Thymus (tissue), 11 donors: ENCODE results near the gene ROR1. TPM values are rescaled to one million over a fixed set of nuclear protein-coding genes. Genes with fewer than 3 reads are reported as not detected.

Experiments
- DNase-seq, 9 donors: peaks; one replicate each; pipeline ENCODE4 v3.0.0-alpha.2; 2013; ENCODE audit warnings: low spot score in 9 of 9, low read depth in 6 of 9, missing footprints in 1 of 9
- H3K27ac ChIP-seq, 2 donors: one replicate each; pipeline ENCODE4 v1.5.1; 2013; ENCODE audit warnings: control low read depth in 1 of 2, low read depth in 1 of 2, low read length in 1 of 2, mild to moderate bottlenecking in 1 of 2, moderate library complexity in 1 of 2
- H3K27me3 ChIP-seq, 2 donors: one replicate each; pipeline ENCODE4 v1.5.1; 2013; ENCODE audit warnings: low read length in 1 of 2; ENCODE audit not compliant: control insufficient read depth in 2 of 2, insufficient read depth in 1 of 2
- H3K36me3 ChIP-seq, 2 donors: one replicate each; pipeline ENCODE4 v1.5.1; 2013; ENCODE audit warnings: low read length in 1 of 2, mild to moderate bottlenecking in 1 of 2, moderate library complexity in 1 of 2; ENCODE audit not compliant: control insufficient read depth in 2 of 2, insufficient read depth in 2 of 2
- H3K4me1 ChIP-seq, 2 donors: one replicate each; pipeline ENCODE4 v1.5.1; 2013; ENCODE audit warnings: low read length in 2 of 2; ENCODE audit not compliant: control insufficient read depth in 2 of 2, insufficient read depth in 2 of 2
- H3K4me3 ChIP-seq, 2 donors: one replicate each; pipeline ENCODE4 v1.5.1; 2013; ENCODE audit warnings: low read length in 2 of 2, control low read depth in 1 of 2, mild to moderate bottlenecking in 1 of 2
- H3K9me3 ChIP-seq, 2 donors: one replicate each; pipeline ENCODE4 v1.5.1; 2013; ENCODE audit warnings: low read length in 1 of 2, mild to moderate bottlenecking in 1 of 2; ENCODE audit not compliant: control insufficient read depth in 2 of 2, insufficient read depth in 1 of 2
- WGBS: extraction: QIAGEN DNeasy Blood & Tissue Kit; methylation state at CpG from one replicate; pipeline ENCODE4 v1.1.7; 2013; 5-methylcytosine and 5-hydroxymethylcytosine counted together
- polyA plus RNA-seq: library from polyadenylated mRNA; stranded (reverse); fragments of 200-250 nt; gene quantifications from one replicate; pipeline ENCODE4 v1.2.3, GENCODE V29; 2013
- total RNA-seq: library from RNA; stranded (reverse); fragments of 120-200 nt; gene quantifications from one replicate; pipeline ENCODE4 v1.2.4, GENCODE V29; 2013
- donor health status: healthy.

The ROR1 gene
- total and polyA plus RNA-seq, 2 donors = 1.5 to 5.2 TPM

GRCh38 chr1:63874278-63874880 lies 100.6 kb downstream of the ROR1 start:
- H3K9me3 ChIP-seq = no peaks in the 10 kb centered on the region
- H3K36me3 ChIP-seq = no peaks in the 10 kb centered on the region
- no peaks in the 10 kb centered on the region for H3K27me3 ChIP-seq
- H3K27ac ChIP-seq = no peak overlapping the region
- no peak for DNase-seq
- 91% methylated on average over 1 of the region's 1 CpG for WGBS
- no peak overlapping the region for H3K4me3 ChIP-seq
- H3K4me1 ChIP-seq = no peaks in the 10 kb centered on the region

- Histone ChIP-seq H3K4me3 (no peak overlapping the region), H3K27ac (no peak overlapping the region), H3K36me3 (no peaks in the 10 kb centered on the region), H3K27me3 (no peaks in the 10 kb centered on the region), H3K4me1 (no peaks in the 10 kb centered on the region), H3K9me3 (no peaks in the 10 kb centered on the region)
- no peak for DNase-seq
Observed at GRCh38 chr1:63875636-63876035, 101.8 kb downstream of the ROR1 start.

- WGBS = 85% methylated on average over 8 of the region's 8 CpGs
Observed at GRCh38 chr1:63877021-63877767, 103.4 kb downstream of the ROR1 start.

GRCh38 chr1:63877816-63878215 lies 104.0 kb downstream of the ROR1 start:
- DNase-seq = no peak
- H3K27me3 ChIP-seq = no peaks in the 10 kb centered on the region
- no peaks in the 10 kb centered on the region for H3K4me1 ChIP-seq
- WGBS = 99% methylated on average over 3 of the region's 3 CpGs
- no peaks in the 10 kb centered on the region for H3K36me3 ChIP-seq
- H3K4me3 ChIP-seq = no peak overlapping the region
- H3K27ac ChIP-seq = no peak overlapping the region
- no peaks in the 10 kb centered on the region for H3K9me3 ChIP-seq

More at GRCh38 chr1:63877021-63877767, 103.4 kb downstream of the ROR1 start:
- no peaks in the 10 kb centered on the region for H3K27me3 ChIP-seq
- H3K9me3 ChIP-seq = no peaks in the 10 kb centered on the region
- H3K4me3 ChIP-seq = no peak overlapping the region
- no peak for DNase-seq
- no peak overlapping the region for H3K27ac ChIP-seq
- no peaks in the 10 kb centered on the region for H3K4me1 ChIP-seq
- H3K36me3 ChIP-seq = no peaks in the 10 kb centered on the region

GRCh38 chr1:63878932-63879331 lies 105.1 kb downstream of the ROR1 start:
- H3K36me3 ChIP-seq = no peaks in the 10 kb centered on the region
- H3K4me3 ChIP-seq = no peak overlapping the region
- no peaks in the 10 kb centered on the region for H3K4me1 ChIP-seq
- no peaks in the 10 kb centered on the region for H3K9me3 ChIP-seq
- no peaks in the 10 kb centered on the region for H3K27me3 ChIP-seq
- 53% methylated on average over 1 of the region's 1 CpG for WGBS
- no peak overlapping the region for H3K27ac ChIP-seq
- DNase-seq = no peak

GRCh38 chr1:63880958-63881576 lies 107.2 kb downstream of the ROR1 start:
- H3K27me3 ChIP-seq = no peaks in the 10 kb centered on the region
- H3K4me1 ChIP-seq = no peaks in the 10 kb centered on the region
- no peaks in the 10 kb centered on the region for H3K36me3 ChIP-seq
- H3K27ac ChIP-seq = no peak overlapping the region
- DNase-seq = no peak
- no peaks in the 10 kb centered on the region for H3K9me3 ChIP-seq
- WGBS = 100% methylated on average over 1 of the region's 1 CpG
- no peak overlapping the region for H3K4me3 ChIP-seq

GRCh38 chr1:63882048-63882704 lies 108.4 kb downstream of the ROR1 start:
- no peak overlapping the region for H3K27ac ChIP-seq
- H3K4me3 ChIP-seq = no peak overlapping the region
- no peaks in the 10 kb centered on the region for H3K36me3 ChIP-seq
- no peaks in the 10 kb centered on the region for H3K9me3 ChIP-seq
- H3K4me1 ChIP-seq = no peaks in the 10 kb centered on the region
- WGBS = 98% methylated on average over 4 of the region's 4 CpGs
- no peak for DNase-seq
- no peaks in the 10 kb centered on the region for H3K27me3 ChIP-seq

GRCh38 chr1:63883494-63884235 lies 109.8 kb downstream of the ROR1 start:
- Histone ChIP-seq H3K27ac (no peak overlapping the region), H3K27me3 (no peaks in the 10 kb centered on the region), H3K36me3 (no peaks in the 10 kb centered on the region), H3K4me3 (no peak overlapping the region), H3K9me3 (no peaks in the 10 kb centered on the region), H3K4me1 (no peaks in the 10 kb centered on the region)
- WGBS = 91% methylated on average over 6 of the region's 6 CpGs
- no peak for DNase-seq
